ENCODE measurements around the gene CTNNA2. TPM values are rescaled to one million over a fixed set of nuclear protein-coding genes. Genes with fewer than 3 reads are reported as not detected.

The CTNNA2 gene
- total RNA-seq, 1 experiment from 2014 or later, result not detected

DNA sequence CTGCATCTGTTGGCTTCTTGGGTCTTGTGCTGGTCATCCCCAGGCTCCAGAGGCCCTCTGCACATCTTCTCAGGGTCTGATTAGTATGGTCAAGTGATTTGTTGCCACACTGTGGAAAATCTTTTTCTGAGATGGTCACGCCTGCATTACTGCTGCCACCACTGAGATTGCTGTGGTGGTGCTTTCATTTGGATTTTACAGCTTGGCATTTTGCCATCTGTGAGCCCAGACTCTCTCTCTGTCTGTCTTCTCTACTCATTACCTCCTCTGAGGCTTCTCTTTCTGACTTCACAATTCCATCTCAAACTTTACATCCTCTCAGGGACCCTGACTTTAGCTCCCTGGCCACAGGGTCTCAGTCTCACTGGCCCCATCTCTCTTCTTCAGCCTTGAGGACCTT lies 637.1 kb downstream of the CTNNA2 start:
- no peaks in the 10 kb centered on the region for H3K4me1 ChIP-seq (replicated peaks; ENCODE audit: insufficient read depth)
- no peak overlapping the region for H3K4me2 ChIP-seq
- H3K9me3 ChIP-seq (ENCODE audit: insufficient read depth, low read depth), result no peaks in the 10 kb centered on the region
- TF ChIP-seq EZH2 (IDR thresholded peaks at IDR 0.05; ENCODE audit: low read depth), result no peak
- TF ChIP-seq, protein P1, sequence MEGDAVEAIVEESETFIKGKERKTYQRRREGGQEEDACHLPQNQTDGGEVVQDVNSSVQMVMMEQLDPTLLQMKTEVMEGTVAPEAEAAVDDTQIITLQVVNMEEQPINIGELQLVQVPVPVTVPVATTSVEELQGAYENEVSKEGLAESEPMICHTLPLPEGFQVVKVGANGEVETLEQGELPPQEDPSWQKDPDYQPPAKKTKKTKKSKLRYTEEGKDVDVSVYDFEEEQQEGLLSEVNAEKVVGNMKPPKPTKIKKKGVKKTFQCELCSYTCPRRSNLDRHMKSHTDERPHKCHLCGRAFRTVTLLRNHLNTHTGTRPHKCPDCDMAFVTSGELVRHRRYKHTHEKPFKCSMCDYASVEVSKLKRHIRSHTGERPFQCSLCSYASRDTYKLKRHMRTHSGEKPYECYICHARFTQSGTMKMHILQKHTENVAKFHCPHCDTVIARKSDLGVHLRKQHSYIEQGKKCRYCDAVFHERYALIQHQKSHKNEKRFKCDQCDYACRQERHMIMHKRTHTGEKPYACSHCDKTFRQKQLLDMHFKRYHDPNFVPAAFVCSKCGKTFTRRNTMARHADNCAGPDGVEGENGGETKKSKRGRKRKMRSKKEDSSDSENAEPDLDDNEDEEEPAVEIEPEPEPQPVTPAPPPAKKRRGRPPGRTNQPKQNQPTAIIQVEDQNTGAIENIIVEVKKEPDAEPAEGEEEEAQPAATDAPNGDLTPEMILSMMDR (conservative IDR thresholded peaks at IDR 0.05), result no peak
- no peak overlapping the region for H2AFZ ChIP-seq
- H3K36me3 ChIP-seq (ENCODE audit: low read depth), result no peaks in the 10 kb centered on the region
- no peaks in the 10 kb centered on the region for H3K27me3 ChIP-seq (ENCODE audit: insufficient read depth, low read depth)
- intact Hi-C loops (cut with micrococcal nuclease; ENCODE audit: unreplicated experiment), result no loop called here
- no peak overlapping the region for H3K27ac ChIP-seq
- BruUV-seq (replicated peaks), result no TSS peak
- no peak overlapping the region for H3K4me3 ChIP-seq
- CTCF ChIA-PET, result no interaction called here
- no peaks in the 10 kb centered on the region for H3K79me2 ChIP-seq (ENCODE audit: low read depth)
- DNase-seq, result no peak
- H3F3A ChIP-seq (ENCODE audit: insufficient read depth, low read depth), result no peaks in the 10 kb centered on the region
- no peaks in the 10 kb centered on the region for H3K9me2 ChIP-seq (ENCODE audit: insufficient read depth)
- H4K20me1 ChIP-seq (ENCODE audit: insufficient read depth), result no peaks in the 10 kb centered on the region
- POLR2A ChIA-PET (ENCODE audit: unreplicated experiment), result no interaction called here

DNA sequence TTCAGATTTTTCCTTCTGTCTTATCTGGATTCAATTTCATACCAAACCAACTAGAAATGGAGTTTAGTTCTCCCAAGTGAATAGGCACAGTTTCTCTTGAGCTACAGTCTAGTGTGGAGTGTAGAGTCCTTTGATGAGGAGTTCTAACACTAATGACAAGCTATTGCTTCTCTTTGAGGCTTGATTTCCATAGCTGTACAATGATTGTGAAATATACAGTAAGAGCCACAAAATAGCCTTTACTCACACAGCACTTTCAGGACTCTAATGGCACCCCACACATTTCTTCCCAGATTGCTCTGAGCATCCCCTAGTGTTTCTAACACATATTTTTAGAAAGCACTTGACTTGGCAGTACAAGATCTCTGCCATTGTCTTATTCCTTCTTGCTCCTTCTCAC lies 638.4 kb downstream of the CTNNA2 start:
- no peaks in the 10 kb centered on the region for H3K36me3 ChIP-seq (ENCODE audit: low read depth)
- ChIA-PET CTCF (no interaction called here), POLR2A (ENCODE audit: unreplicated experiment) (no interaction called here)
- no peak overlapping the region for H2AFZ ChIP-seq
- no peaks in the 10 kb centered on the region for H3K4me1 ChIP-seq (replicated peaks; ENCODE audit: insufficient read depth)
- intact Hi-C loops (cut with micrococcal nuclease; ENCODE audit: unreplicated experiment), result no loop called here
- H3K9me3 ChIP-seq (ENCODE audit: insufficient read depth, low read depth), result no peaks in the 10 kb centered on the region
- H3K9me2 ChIP-seq (ENCODE audit: insufficient read depth), result no peaks in the 10 kb centered on the region
- no peak for TF ChIP-seq EZH2 (IDR thresholded peaks at IDR 0.05; ENCODE audit: low read depth)
- TF ChIP-seq, protein P1 (conservative IDR thresholded peaks at IDR 0.05), result no peak
- H3K79me2 ChIP-seq (ENCODE audit: low read depth), result no peaks in the 10 kb centered on the region
- H3K4me3 ChIP-seq, result no peak overlapping the region
- H4K20me1 ChIP-seq (ENCODE audit: insufficient read depth), result no peaks in the 10 kb centered on the region
- H3K4me2 ChIP-seq, result no peak overlapping the region
- H3K27ac ChIP-seq, result no peak overlapping the region
- H3F3A ChIP-seq (ENCODE audit: insufficient read depth, low read depth), result no peaks in the 10 kb centered on the region
- no peaks in the 10 kb centered on the region for H3K27me3 ChIP-seq (ENCODE audit: insufficient read depth, low read depth)
- no peak for DNase-seq
- no TSS peak for BruUV-seq (replicated peaks)

DNA sequence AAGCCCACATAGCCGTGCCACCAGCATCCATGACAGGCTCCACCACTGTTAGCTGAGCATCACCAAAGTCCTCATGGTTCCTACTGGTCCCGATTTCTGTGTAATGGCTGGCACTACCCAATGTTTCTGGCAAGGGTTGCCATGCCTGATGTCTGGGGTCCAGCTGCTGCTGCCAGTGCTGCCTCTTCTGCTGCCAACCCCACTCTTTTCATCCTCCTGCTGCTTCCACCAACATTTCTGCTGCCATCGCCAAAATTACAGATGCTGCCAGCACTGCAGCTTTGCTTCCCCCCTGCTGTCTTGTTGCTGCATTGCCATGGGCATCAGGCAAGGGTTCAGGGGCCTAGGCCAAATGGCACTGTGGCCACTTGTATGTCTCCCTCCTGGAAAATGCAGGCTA lies 638.8 kb downstream of the CTNNA2 start:
- Histone ChIP-seq H3K4me1 (replicated peaks; ENCODE audit: insufficient read depth) (no peaks in the 10 kb centered on the region), H3K36me3 (ENCODE audit: low read depth) (no peaks in the 10 kb centered on the region), H3K9me2 (ENCODE audit: insufficient read depth) (no peaks in the 10 kb centered on the region), H3K27me3 (ENCODE audit: insufficient read depth, low read depth) (no peaks in the 10 kb centered on the region), H4K20me1 (ENCODE audit: insufficient read depth) (no peaks in the 10 kb centered on the region), H3K9me3 (ENCODE audit: insufficient read depth, low read depth) (no peaks in the 10 kb centered on the region), H3F3A (ENCODE audit: insufficient read depth, low read depth) (no peaks in the 10 kb centered on the region), H2AFZ (no peak overlapping the region), H3K79me2 (ENCODE audit: low read depth) (no peaks in the 10 kb centered on the region), H3K4me2 (no peak overlapping the region), H3K27ac (no peak overlapping the region), H3K4me3 (no peak overlapping the region)
- TF ChIP-seq, protein P1 (conservative IDR thresholded peaks at IDR 0.05), result no peak
- TF ChIP-seq EZH2 (IDR thresholded peaks at IDR 0.05; ENCODE audit: low read depth), result no peak
- DNase-seq, result no peak
- CTCF ChIA-PET, result no interaction called here
- intact Hi-C loops (cut with micrococcal nuclease; ENCODE audit: unreplicated experiment), result no loop called here
- POLR2A ChIA-PET (ENCODE audit: unreplicated experiment), result no interaction called here
- BruUV-seq (replicated peaks), result no TSS peak

All from PC-9 (cell line).